Liver (tissue), 9 donors: ENCODE results near the gene DONSON. TPM values are rescaled to one million over a fixed set of nuclear protein-coding genes. Genes with fewer than 3 reads are reported as not detected.

ENCODE experiments used
- DNase-seq: peaks from one replicate; pipeline ENCODE4 v3.0.0-alpha.2; 2017; ENCODE audit warnings: low spot score
- H3K27ac ChIP-seq, 2 donors: one replicate each; pipeline ENCODE4 v1.7.0; 2013; ENCODE audit warnings: inconsistent platforms in 2 of 2, low read length in 2 of 2, control low read depth in 1 of 2, low read depth in 1 of 2, mild to moderate bottlenecking in 1 of 2
- H3K27me3 ChIP-seq, 4 donors: one replicate each; pipeline versions ENCODE4 v1.6.1 to v1.7.0; 2013; ENCODE audit warnings: low read length in 3 of 4, inconsistent platforms in 1 of 4, mild to moderate bottlenecking in 1 of 4, moderate library complexity in 1 of 4; ENCODE audit not compliant: control insufficient read depth in 4 of 4, insufficient read depth in 4 of 4
- H3K36me3 ChIP-seq, 4 donors: one replicate each; pipeline versions ENCODE4 v1.6.1 to v1.7.0; 2013; ENCODE audit warnings: low read length in 3 of 4, mild to moderate bottlenecking in 3 of 4, low read depth in 1 of 4, moderate library complexity in 1 of 4; ENCODE audit not compliant: control insufficient read depth in 4 of 4, insufficient read depth in 3 of 4
- H3K4me1 ChIP-seq, 4 donors: one replicate each; pipeline versions ENCODE4 v1.6.1 to v1.7.0; 2013; ENCODE audit warnings: low read length in 3 of 4, mild to moderate bottlenecking in 3 of 4, moderate library complexity in 1 of 4; ENCODE audit not compliant: control insufficient read depth in 4 of 4, insufficient read depth in 4 of 4
- H3K4me3 ChIP-seq, 3 donors: one replicate each; pipeline versions ENCODE4 v1.6.1 to v1.7.0; 2013; ENCODE audit warnings: low read length in 3 of 3, control low read depth in 1 of 3, low read depth in 1 of 3, mild to moderate bottlenecking in 1 of 3
- H3K9ac ChIP-seq, 2 donors: one replicate each; pipeline ENCODE4 v1.7.0; 2013; ENCODE audit warnings: low read length in 2 of 2, mild to moderate bottlenecking in 2 of 2, moderate library complexity in 2 of 2, control low read depth in 1 of 2, low read depth in 1 of 2
- H3K9me3 ChIP-seq, 4 donors: one replicate each; pipeline versions ENCODE4 v1.6.1 to v1.7.0; 2013; ENCODE audit warnings: low read length in 3 of 4; ENCODE audit not compliant: control insufficient read depth in 4 of 4
- FOXA1 ChIP-seq: IDR thresholded peaks from 2 replicates; pipeline ENCODE4 v1.6.1; 2016; ENCODE audit warnings: antibody characterized with exemption
- FOXA2 ChIP-seq: IDR thresholded peaks from 2 replicates; pipeline ENCODE4 v1.6.1; 2016; ENCODE audit warnings: antibody characterized with exemption
- GABPA ChIP-seq, 2 donors: IDR thresholded peaks in 1 of 2; conservative IDR thresholded peaks in 1 of 2; 2 replicates each; pipeline ENCODE4 v1.6.1; 2016; ENCODE audit warnings: antibody characterized with exemption in 2 of 2, mild to moderate bottlenecking in 1 of 2, moderate library complexity in 1 of 2
- HNF4G ChIP-seq: IDR thresholded peaks from 2 replicates; pipeline ENCODE4 v1.6.1; 2016; ENCODE audit warnings: antibody characterized with exemption
- JUND ChIP-seq, 2 donors: IDR thresholded peaks; 2 replicates each; pipeline ENCODE4 v1.6.1; 2016; ENCODE audit warnings: antibody characterized with exemption in 2 of 2
- NR2F2 ChIP-seq: IDR thresholded peaks from 2 replicates; pipeline ENCODE4 v1.6.1; 2016; ENCODE audit warnings: antibody characterized with exemption
- RAD21 ChIP-seq, 2 donors: IDR thresholded peaks; 2 replicates each; pipeline ENCODE4 v1.6.1; 2016; ENCODE audit warnings: antibody characterized with exemption in 2 of 2, mild to moderate bottlenecking in 2 of 2
- RXRA ChIP-seq, 2 donors: IDR thresholded peaks; 2 replicates each; pipeline ENCODE4 v1.6.1; 2017 to 2018; ENCODE audit warnings: antibody characterized with exemption in 2 of 2, mild to moderate bottlenecking in 1 of 2
- SP1 ChIP-seq: IDR thresholded peaks from 2 replicates; pipeline ENCODE4 v1.6.1; 2018; ENCODE audit warnings: antibody characterized with exemption, mild to moderate bottlenecking
- YY1 ChIP-seq: IDR thresholded peaks from 2 replicates; pipeline ENCODE4 v1.6.1; 2016; ENCODE audit warnings: antibody characterized with exemption, mild to moderate bottlenecking
- WGBS: extraction: QIAGEN DNeasy Blood & Tissue Kit; methylation state at CpG from one replicate; pipeline ENCODE4 v1.1.7; 2013; 5-methylcytosine and 5-hydroxymethylcytosine counted together
- polyA plus RNA-seq, 2 donors: library from polyadenylated mRNA; stranded (reverse) in 1 of 2; unstranded in 1 of 2; fragments of 200-250 nt in 1 of 2; fragments of >200 nt in 1 of 2; fragmentation: Nextera tagmentation in 1 of 2; extraction: Ambion mirVana in 1 of 2; gene quantifications; one replicate each; pipeline versions ENCODE4 v1.2.1 to v1.2.3, GENCODE V29; 2013 to 2015
- total RNA-seq, 2 donors: library from RNA; depleted of rRNA; stranded (reverse); fragments of >200 nt; gene quantifications; one replicate each; pipeline ENCODE4 v1.2.3, GENCODE V29; 2014
- TF ChIP-seq, protein P1 (sequence below): IDR thresholded peaks from 2 replicates; pipeline ENCODE4 v1.6.1; 2016; ENCODE audit warnings: antibody characterized with exemption
- TF ChIP-seq, protein P2 (sequence below): IDR thresholded peaks from 2 replicates; pipeline ENCODE4 v1.6.1; 2016; ENCODE audit warnings: antibody characterized with exemption
- TF ChIP-seq, protein P3 (sequence below): IDR thresholded peaks from 2 replicates; pipeline ENCODE4 v1.6.1; 2016; ENCODE audit warnings: antibody characterized with exemption, mild to moderate bottlenecking
- TF ChIP-seq, protein P4 (sequence below): IDR thresholded peaks from 2 replicates; pipeline ENCODE4 v1.6.1; 2016; ENCODE audit warnings: antibody characterized with exemption
- TF ChIP-seq, protein P5 (sequence below): fragments of 150-350 bp; IDR thresholded peaks from 2 replicates; pipeline ENCODE4 v1.5.1; 2017; ENCODE audit warnings: improper control_type of control experiment, low read depth, low read length; ENCODE audit not compliant: missing input control
- donor health status: healthy.
- donor health status: healthy.
- donor health status: healthy.
- donor health status: healthy.
- donor health status: healthy.

DONSON gene
- total and polyA plus RNA-seq, 4 donors: 4.8 to 22.6 (median 8.3) TPM

DNA sequence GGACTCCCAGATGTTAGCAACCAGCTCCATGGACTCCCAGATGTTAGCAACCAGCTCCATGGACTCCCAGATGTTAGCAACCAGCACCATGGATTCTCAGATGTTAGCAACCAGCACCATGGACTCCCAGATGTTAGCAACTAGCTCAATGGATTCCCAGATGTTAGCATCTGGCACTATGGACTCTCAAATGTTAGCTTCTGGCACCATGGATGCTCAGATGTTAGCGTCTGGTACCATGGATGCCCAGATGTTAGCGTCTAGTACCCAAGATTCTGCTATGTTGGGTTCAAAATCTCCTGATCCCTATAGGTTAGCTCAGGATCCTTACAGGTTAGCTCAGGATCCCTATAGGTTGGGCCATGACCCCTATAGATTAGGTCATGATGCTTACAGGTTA, 36.8 kb downstream of the DONSON start:
- WGBS: 95% methylated on average over 2 of the region's 2 CpGs
- H3K36me3 ChIP-seq: peaks cover 34 to 64% (median 61%) of the 10 kb centered on the region in 4 donors
- H3K9ac ChIP-seq: no peak overlapping the region
- no peaks in the 10 kb centered on the region for H3K9me3 ChIP-seq
- TF ChIP-seq FOXA2: no peak
- TF ChIP-seq, protein P1, sequence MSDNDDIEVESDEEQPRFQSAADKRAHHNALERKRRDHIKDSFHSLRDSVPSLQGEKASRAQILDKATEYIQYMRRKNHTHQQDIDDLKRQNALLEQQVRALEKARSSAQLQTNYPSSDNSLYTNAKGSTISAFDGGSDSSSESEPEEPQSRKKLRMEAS: no peak
- TF ChIP-seq RXRA (IDR thresholded peaks at IDR 0.05): no peak
- TF ChIP-seq YY1: no peak
- no peak for TF ChIP-seq HNF4G
- TF ChIP-seq SP1: no peak
- TF ChIP-seq, protein P2, sequence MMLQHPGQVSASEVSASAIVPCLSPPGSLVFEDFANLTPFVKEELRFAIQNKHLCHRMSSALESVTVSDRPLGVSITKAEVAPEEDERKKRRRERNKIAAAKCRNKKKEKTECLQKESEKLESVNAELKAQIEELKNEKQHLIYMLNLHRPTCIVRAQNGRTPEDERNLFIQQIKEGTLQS: no peak
- TF ChIP-seq, protein P3, sequence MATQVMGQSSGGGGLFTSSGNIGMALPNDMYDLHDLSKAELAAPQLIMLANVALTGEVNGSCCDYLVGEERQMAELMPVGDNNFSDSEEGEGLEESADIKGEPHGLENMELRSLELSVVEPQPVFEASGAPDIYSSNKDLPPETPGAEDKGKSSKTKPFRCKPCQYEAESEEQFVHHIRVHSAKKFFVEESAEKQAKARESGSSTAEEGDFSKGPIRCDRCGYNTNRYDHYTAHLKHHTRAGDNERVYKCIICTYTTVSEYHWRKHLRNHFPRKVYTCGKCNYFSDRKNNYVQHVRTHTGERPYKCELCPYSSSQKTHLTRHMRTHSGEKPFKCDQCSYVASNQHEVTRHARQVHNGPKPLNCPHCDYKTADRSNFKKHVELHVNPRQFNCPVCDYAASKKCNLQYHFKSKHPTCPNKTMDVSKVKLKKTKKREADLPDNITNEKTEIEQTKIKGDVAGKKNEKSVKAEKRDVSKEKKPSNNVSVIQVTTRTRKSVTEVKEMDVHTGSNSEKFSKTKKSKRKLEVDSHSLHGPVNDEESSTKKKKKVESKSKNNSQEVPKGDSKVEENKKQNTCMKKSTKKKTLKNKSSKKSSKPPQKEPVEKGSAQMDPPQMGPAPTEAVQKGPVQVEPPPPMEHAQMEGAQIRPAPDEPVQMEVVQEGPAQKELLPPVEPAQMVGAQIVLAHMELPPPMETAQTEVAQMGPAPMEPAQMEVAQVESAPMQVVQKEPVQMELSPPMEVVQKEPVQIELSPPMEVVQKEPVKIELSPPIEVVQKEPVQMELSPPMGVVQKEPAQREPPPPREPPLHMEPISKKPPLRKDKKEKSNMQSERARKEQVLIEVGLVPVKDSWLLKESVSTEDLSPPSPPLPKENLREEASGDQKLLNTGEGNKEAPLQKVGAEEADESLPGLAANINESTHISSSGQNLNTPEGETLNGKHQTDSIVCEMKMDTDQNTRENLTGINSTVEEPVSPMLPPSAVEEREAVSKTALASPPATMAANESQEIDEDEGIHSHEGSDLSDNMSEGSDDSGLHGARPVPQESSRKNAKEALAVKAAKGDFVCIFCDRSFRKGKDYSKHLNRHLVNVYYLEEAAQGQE: no peak
- no peak for TF ChIP-seq JUND (IDR thresholded peaks at IDR 0.05)
- TF ChIP-seq, protein P4, sequence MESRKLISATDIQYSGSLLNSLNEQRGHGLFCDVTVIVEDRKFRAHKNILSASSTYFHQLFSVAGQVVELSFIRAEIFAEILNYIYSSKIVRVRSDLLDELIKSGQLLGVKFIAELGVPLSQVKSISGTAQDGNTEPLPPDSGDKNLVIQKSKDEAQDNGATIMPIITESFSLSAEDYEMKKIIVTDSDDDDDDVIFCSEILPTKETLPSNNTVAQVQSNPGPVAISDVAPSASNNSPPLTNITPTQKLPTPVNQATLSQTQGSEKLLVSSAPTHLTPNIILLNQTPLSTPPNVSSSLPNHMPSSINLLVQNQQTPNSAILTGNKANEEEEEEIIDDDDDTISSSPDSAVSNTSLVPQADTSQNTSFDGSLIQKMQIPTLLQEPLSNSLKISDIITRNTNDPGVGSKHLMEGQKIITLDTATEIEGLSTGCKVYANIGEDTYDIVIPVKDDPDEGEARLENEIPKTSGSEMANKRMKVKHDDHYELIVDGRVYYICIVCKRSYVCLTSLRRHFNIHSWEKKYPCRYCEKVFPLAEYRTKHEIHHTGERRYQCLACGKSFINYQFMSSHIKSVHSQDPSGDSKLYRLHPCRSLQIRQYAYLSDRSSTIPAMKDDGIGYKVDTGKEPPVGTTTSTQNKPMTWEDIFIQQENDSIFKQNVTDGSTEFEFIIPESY: no peak
- TF ChIP-seq FOXA1: no peak
- TF ChIP-seq RAD21 (IDR thresholded peaks at IDR 0.05): no peak
- TF ChIP-seq NR2F2: no peak
- no peak overlapping the region for H3K27ac ChIP-seq
- DNase-seq: no peak
- H3K4me3 ChIP-seq: no peak overlapping the region
- peaks cover 0 to 3% (median 0%) of the 10 kb centered on the region in 4 donors for H3K4me1 ChIP-seq
- no peaks in the 10 kb centered on the region for H3K27me3 ChIP-seq

DNA sequence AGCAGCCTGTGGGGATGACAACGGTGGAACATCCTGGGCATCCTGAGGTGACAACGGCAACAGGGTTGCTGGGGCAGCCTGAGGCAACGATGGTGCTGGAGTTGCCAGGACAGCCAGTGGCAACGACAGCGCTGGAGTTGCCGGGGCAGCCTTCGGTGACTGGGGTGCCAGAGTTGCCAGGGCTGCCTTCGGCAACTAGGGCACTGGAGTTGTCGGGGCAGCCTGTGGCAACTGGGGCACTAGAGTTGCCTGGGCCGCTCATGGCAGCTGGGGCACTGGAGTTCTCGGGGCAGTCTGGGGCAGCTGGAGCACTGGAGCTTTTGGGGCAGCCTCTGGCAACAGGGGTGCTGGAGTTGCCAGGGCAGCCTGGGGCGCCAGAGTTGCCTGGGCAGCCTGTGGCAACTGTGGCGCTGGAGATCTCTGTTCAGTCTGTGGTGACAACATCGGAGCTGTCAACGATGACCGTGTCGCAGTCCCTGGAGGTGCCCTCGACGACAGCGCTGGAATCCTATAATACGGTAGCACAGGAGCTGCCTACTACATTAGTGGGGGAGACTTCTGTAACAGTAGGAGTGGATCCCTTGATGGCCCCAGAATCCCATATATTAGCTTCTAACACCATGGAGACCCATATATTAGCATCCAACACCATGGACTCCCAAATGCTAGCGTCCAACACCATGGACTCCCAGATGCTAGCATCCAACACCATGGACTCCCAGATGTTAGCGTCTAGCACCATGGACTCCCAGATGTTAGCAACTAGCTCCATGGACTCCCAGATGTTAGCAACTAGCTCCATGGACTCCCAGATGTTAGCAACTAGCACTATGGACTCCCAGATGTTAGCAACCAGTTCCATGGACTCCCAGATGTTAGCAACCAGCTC, 37.5 kb downstream of the DONSON start:
- Histone ChIP-seq H3K4me3 (no peak overlapping the region), H3K9me3 (no peaks in the 10 kb centered on the region), H3K4me1 (peaks cover 0 to 4% (median 0%) of the 10 kb centered on the region in 4 donors), H3K27me3 (no peaks in the 10 kb centered on the region), H3K36me3 (peaks cover 34 to 64% (median 59%) of the 10 kb centered on the region in 4 donors), H3K27ac (no peak overlapping the region), H3K9ac (no peak overlapping the region)
- TF ChIP-seq RXRA (IDR thresholded peaks at IDR 0.05) (no peak), FOXA1 (no peak), GABPA (IDR thresholded peaks at IDR 0.05 in 1 of 2, conservative IDR thresholded peaks at IDR 0.05 in 1 of 2) (no peak), NR2F2 (no peak), SP1 (no peak), HNF4G (no peak), FOXA2 (no peak)
- TF ChIP-seq, protein P2: no peak
- TF ChIP-seq, protein P3: no peak
- TF ChIP-seq, protein P5, sequence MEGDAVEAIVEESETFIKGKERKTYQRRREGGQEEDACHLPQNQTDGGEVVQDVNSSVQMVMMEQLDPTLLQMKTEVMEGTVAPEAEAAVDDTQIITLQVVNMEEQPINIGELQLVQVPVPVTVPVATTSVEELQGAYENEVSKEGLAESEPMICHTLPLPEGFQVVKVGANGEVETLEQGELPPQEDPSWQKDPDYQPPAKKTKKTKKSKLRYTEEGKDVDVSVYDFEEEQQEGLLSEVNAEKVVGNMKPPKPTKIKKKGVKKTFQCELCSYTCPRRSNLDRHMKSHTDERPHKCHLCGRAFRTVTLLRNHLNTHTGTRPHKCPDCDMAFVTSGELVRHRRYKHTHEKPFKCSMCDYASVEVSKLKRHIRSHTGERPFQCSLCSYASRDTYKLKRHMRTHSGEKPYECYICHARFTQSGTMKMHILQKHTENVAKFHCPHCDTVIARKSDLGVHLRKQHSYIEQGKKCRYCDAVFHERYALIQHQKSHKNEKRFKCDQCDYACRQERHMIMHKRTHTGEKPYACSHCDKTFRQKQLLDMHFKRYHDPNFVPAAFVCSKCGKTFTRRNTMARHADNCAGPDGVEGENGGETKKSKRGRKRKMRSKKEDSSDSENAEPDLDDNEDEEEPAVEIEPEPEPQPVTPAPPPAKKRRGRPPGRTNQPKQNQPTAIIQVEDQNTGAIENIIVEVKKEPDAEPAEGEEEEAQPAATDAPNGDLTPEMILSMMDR: no peak
- 98% methylated on average over 23 of the region's 23 CpGs for WGBS
- no peak for DNase-seq
